ENCODE measurements around the gene CYGB. TPM values are rescaled to one million over a fixed set of nuclear protein-coding genes. Genes with fewer than 3 reads are reported as not detected.
"Not testable (repeated sequence)": the region's sequence is repeated elsewhere in the genome, so short reads cannot be mapped to it uniquely, and the experiment has no call there.

CYGB gene
- total and polyA plus RNA-seq, 4 donors = 0.83 to 7.8 (median 1.4) TPM

GRCh38 chr17:76566613-76566943 lies 29.1 kb upstream of the CYGB start:
- H3K36me3 ChIP-seq (ENCODE audit: control insufficient read depth in 4 of 4, insufficient read depth in 3 of 4, low read depth in 1 of 4, low read length in 3 of 4) = peaks cover 2 to 22% (median 16%) of the 10 kb centered on the region in 4 donors
- H3K4me1 ChIP-seq (ENCODE audit: control insufficient read depth in 4 of 4, insufficient read depth in 4 of 4, low read length in 3 of 4) = peaks cover 0 to 17% (median 9%) of the 10 kb centered on the region in 4 donors
- DNase-seq (ENCODE audit: low spot score) = no peak
- no peaks in the 10 kb centered on the region for H3K27me3 ChIP-seq (ENCODE audit: control insufficient read depth in 4 of 4, insufficient read depth in 4 of 4, low read length in 3 of 4)
- no peak overlapping the region for H3K4me3 ChIP-seq (ENCODE audit: low read depth in 1 of 3, low read length in 3 of 3)
- TF ChIP-seq GABPA (IDR thresholded peaks at IDR 0.05 in 1 of 2, conservative IDR thresholded peaks at IDR 0.05 in 1 of 2) (no peak), ZBTB33 (IDR thresholded peaks at IDR 0.05) (no peak), TAF1 (conservative IDR thresholded peaks at IDR 0.05) (no peak), RAD21 (IDR thresholded peaks at IDR 0.05) (no peak), FOXA1 (IDR thresholded peaks at IDR 0.05) (no peak)
- TF ChIP-seq, protein P1, sequence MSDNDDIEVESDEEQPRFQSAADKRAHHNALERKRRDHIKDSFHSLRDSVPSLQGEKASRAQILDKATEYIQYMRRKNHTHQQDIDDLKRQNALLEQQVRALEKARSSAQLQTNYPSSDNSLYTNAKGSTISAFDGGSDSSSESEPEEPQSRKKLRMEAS (IDR thresholded peaks at IDR 0.05) = no peak
- TF ChIP-seq, protein P2, sequence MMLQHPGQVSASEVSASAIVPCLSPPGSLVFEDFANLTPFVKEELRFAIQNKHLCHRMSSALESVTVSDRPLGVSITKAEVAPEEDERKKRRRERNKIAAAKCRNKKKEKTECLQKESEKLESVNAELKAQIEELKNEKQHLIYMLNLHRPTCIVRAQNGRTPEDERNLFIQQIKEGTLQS (IDR thresholded peaks at IDR 0.05) = no peak
- TF ChIP-seq, protein P3, sequence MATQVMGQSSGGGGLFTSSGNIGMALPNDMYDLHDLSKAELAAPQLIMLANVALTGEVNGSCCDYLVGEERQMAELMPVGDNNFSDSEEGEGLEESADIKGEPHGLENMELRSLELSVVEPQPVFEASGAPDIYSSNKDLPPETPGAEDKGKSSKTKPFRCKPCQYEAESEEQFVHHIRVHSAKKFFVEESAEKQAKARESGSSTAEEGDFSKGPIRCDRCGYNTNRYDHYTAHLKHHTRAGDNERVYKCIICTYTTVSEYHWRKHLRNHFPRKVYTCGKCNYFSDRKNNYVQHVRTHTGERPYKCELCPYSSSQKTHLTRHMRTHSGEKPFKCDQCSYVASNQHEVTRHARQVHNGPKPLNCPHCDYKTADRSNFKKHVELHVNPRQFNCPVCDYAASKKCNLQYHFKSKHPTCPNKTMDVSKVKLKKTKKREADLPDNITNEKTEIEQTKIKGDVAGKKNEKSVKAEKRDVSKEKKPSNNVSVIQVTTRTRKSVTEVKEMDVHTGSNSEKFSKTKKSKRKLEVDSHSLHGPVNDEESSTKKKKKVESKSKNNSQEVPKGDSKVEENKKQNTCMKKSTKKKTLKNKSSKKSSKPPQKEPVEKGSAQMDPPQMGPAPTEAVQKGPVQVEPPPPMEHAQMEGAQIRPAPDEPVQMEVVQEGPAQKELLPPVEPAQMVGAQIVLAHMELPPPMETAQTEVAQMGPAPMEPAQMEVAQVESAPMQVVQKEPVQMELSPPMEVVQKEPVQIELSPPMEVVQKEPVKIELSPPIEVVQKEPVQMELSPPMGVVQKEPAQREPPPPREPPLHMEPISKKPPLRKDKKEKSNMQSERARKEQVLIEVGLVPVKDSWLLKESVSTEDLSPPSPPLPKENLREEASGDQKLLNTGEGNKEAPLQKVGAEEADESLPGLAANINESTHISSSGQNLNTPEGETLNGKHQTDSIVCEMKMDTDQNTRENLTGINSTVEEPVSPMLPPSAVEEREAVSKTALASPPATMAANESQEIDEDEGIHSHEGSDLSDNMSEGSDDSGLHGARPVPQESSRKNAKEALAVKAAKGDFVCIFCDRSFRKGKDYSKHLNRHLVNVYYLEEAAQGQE (IDR thresholded peaks at IDR 0.05) = no peak
- H3K9ac ChIP-seq (ENCODE audit: low read depth in 1 of 2, low read length in 2 of 2) = no peak overlapping the region
- H3K27ac ChIP-seq (ENCODE audit: low read depth in 1 of 2, low read length in 2 of 2) = no peak overlapping the region
- WGBS = 86% methylated on average over 3 of the region's 3 CpGs
- no peaks in the 10 kb centered on the region for H3K9me3 ChIP-seq (ENCODE audit: control insufficient read depth in 4 of 4, low read length in 3 of 4)

- H3K36me3 ChIP-seq (ENCODE audit: control insufficient read depth in 4 of 4, insufficient read depth in 3 of 4, low read depth in 1 of 4, low read length in 3 of 4) = peaks cover 4 to 27% (median 20%) of the 10 kb centered on the region in 4 donors
- H3K4me1 ChIP-seq (ENCODE audit: control insufficient read depth in 4 of 4, insufficient read depth in 4 of 4, low read length in 3 of 4) = peaks cover 0 to 17% (median 10%) of the 10 kb centered on the region in 4 donors
- no peak overlapping the region for H3K4me3 ChIP-seq (ENCODE audit: low read depth in 1 of 3, low read length in 3 of 3)
- no peak for DNase-seq (ENCODE audit: low spot score)
- WGBS = 93% methylated on average over 14 of the region's 14 CpGs
- no peak overlapping the region for H3K9ac ChIP-seq (ENCODE audit: low read depth in 1 of 2, low read length in 2 of 2)
- no peaks in the 10 kb centered on the region for H3K27me3 ChIP-seq (ENCODE audit: control insufficient read depth in 4 of 4, insufficient read depth in 4 of 4, low read length in 3 of 4)
- H3K27ac ChIP-seq (ENCODE audit: low read depth in 1 of 2, low read length in 2 of 2) = no peak overlapping the region
- TF ChIP-seq, protein P2 (IDR thresholded peaks at IDR 0.05) = no peak
- TF ChIP-seq, protein P3 (IDR thresholded peaks at IDR 0.05) = no peak
- TF ChIP-seq RAD21 (IDR thresholded peaks at IDR 0.05) (no peak), TAF1 (conservative IDR thresholded peaks at IDR 0.05) (no peak), EGR1 (IDR thresholded peaks at IDR 0.05; ENCODE audit: low read depth in 2 of 2) (no peak), FOXA2 (IDR thresholded peaks at IDR 0.05) (no peak), GABPA (IDR thresholded peaks at IDR 0.05 in 1 of 2, conservative IDR thresholded peaks at IDR 0.05 in 1 of 2) (no peak), HNF4A (conservative IDR thresholded peaks at IDR 0.05) (no peak), YY1 (IDR thresholded peaks at IDR 0.05) (no peak)
- no peaks in the 10 kb centered on the region for H3K9me3 ChIP-seq (ENCODE audit: control insufficient read depth in 4 of 4, low read length in 3 of 4)
Observed at GRCh38 chr17:76565728-76566612, 28.5 kb upstream of the CYGB start.

DNA sequence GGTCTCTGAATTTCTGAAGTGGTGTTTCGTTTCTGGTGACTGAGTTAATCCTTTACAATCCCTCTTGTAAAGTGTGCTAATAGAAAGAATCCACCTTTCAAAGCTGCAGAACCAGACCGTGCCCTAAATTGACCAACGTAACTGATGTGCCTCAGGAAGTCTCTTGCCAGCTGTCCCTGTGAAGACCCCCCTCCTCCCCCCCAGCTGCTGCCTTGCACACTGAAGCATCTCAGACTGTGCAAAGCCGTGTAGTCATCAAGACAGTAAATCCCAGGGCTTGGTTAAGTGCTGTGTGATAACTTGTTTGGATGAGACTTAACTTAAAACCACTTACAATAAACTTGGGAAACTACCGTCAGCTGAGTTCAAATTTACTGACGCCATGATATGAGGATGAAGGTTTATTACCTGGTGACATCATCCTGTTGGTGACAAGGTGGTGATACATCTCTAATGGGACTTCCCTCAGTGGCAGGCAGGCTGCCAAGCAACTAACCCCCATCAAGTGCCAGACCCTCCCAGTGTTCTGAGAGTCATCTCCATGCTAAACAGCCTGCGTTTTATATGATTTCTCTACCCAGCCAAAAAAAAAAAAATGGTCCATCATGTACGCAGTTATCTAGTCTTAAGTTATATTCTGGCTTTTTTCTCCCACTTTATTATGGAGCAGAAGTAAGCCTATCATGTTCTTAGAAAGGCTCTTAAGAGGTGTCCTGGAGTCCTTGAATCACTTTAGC lies 27.6 kb upstream of the CYGB start:
- H3K9me3 ChIP-seq (ENCODE audit: control insufficient read depth in 4 of 4, low read length in 3 of 4); DNase-seq (ENCODE audit: low spot score); H3K27me3 ChIP-seq (ENCODE audit: control insufficient read depth in 4 of 4, insufficient read depth in 4 of 4, low read length in 3 of 4); H3K9ac ChIP-seq (ENCODE audit: low read depth in 1 of 2, low read length in 2 of 2); H3K27ac ChIP-seq (ENCODE audit: low read depth in 1 of 2, low read length in 2 of 2); H3K4me3 ChIP-seq (ENCODE audit: low read depth in 1 of 3, low read length in 3 of 3): not testable (repeated sequence)
- WGBS = 87% methylated on average over 8 of the region's 8 CpGs
- Histone ChIP-seq H3K36me3 (ENCODE audit: control insufficient read depth in 4 of 4, insufficient read depth in 3 of 4, low read depth in 1 of 4, low read length in 3 of 4) (peaks cover 4 to 27% (median 21%) of the 10 kb centered on the region in 4 donors), H3K4me1 (ENCODE audit: control insufficient read depth in 4 of 4, insufficient read depth in 4 of 4, low read length in 3 of 4) (peaks cover 0 to 19% (median 10%) of the 10 kb centered on the region in 4 donors)
